ENCODE results near the gene SPRYD3.

SPRYD3 gene

GRCh38 chr12:53097564-53098353 is 18.6 kb upstream of the SPRYD3 start, which contains the start of gene IGFBP6 (continued):
- TF ChIP-seq ZNF600 (tag by site-specific recombination; IDR thresholded peaks at IDR 0.05) (peak; percentile 63), ZNF514 (tag by site-specific recombination; IDR thresholded peaks at IDR 0.05) (no peak), TCF7L2 (IDR thresholded peaks at IDR 0.05; ENCODE audit: borderline replicate concordance, low read depth, low read length) (no peak), ZBTB1 (tag by site-specific recombination; IDR thresholded peaks at IDR 0.05) (no peak), ZNF302 (tag by site-specific recombination; IDR thresholded peaks at IDR 0.05; ENCODE audit: low read depth) (no peak), ZNF747 (tag by site-specific recombination; IDR thresholded peaks at IDR 0.05) (no peak), GLI4 (tag by site-specific recombination; IDR thresholded peaks at IDR 0.05) (0 out of 2 replicates have a peak, but pooled peaks have one; percentile 37), ZNF157 (tag by site-specific recombination; IDR thresholded peaks at IDR 0.05) (no peak), MEIS1 (CRISPR knock-in tag; IDR thresholded peaks at IDR 0.05; ENCODE audit: borderline replicate concordance) (no peak), ZNF610 (tag by site-specific recombination; IDR thresholded peaks at IDR 0.05; ENCODE audit: borderline replicate concordance) (no peak), ZNF843 (tag by site-specific recombination; IDR thresholded peaks at IDR 0.05) (peak; percentile 61; the same call in 1 of the 2 replicates), FEZF1 (tag by site-specific recombination; IDR thresholded peaks at IDR 0.05) (peak; percentile 45; the same call in 1 of the 2 replicates), ZNF132 (tag by site-specific recombination; IDR thresholded peaks at IDR 0.05; ENCODE audit: borderline replicate concordance) (no peak), ZNF26 (tag by site-specific recombination; IDR thresholded peaks at IDR 0.05) (no peak), SCRT1 (tag by site-specific recombination; IDR thresholded peaks at IDR 0.05; ENCODE audit: borderline replicate concordance) (no peak), ZNF645 (tag by site-specific recombination; IDR thresholded peaks at IDR 0.05) (0 out of 2 replicates have a peak, but pooled peaks have one; percentile 35), ZEB2 (tag by site-specific recombination; IDR thresholded peaks at IDR 0.05) (peak; percentile 71; the same call in 1 of the 2 replicates), PATZ1 (tag by site-specific recombination; IDR thresholded peaks at IDR 0.05) (peak; percentile 93), SP3 (tag by site-specific recombination; IDR thresholded peaks at IDR 0.05) (peak; percentile 64), KLF1 (tag by site-specific recombination; IDR thresholded peaks at IDR 0.05) (peak; percentile 71), ZNF544 (tag by site-specific recombination; IDR thresholded peaks at IDR 0.05) (no peak), ZBTB21 (tag by site-specific recombination; IDR thresholded peaks at IDR 0.05) (no peak; the same call in 1 of the 2 replicates), ZNF449 (tag by site-specific recombination; IDR thresholded peaks at IDR 0.05) (no peak), BCL11A (tag by site-specific recombination; IDR thresholded peaks at IDR 0.05; ENCODE audit: low read depth) (0 out of 2 replicates have a peak, but pooled peaks have one; percentile 28), ZNF521 (tag by site-specific recombination; IDR thresholded peaks at IDR 0.05) (no peak), ZNF549 (tag by site-specific recombination; IDR thresholded peaks at IDR 0.05) (no peak), ZBTB48 (tag by site-specific recombination; IDR thresholded peaks at IDR 0.05) (peak; percentile 84), ZNF350 (tag by site-specific recombination; IDR thresholded peaks at IDR 0.05) (no peak), ZNF423 (tag by site-specific recombination; IDR thresholded peaks at IDR 0.05) (peak; percentile 70), ZNF837 (tag by site-specific recombination; IDR thresholded peaks at IDR 0.05) (0 out of 2 replicates have a peak, but pooled peaks have one; percentile 40), ATF2 (tag by site-specific recombination; IDR thresholded peaks at IDR 0.05; ENCODE audit: low read depth) (no peak), ZNF76 (tag by site-specific recombination; IDR thresholded peaks at IDR 0.05; ENCODE audit: borderline replicate concordance, low read depth) (peak; percentile 27; the same call in 1 of the 2 replicates), ZNF138 (tag by site-specific recombination; IDR thresholded peaks at IDR 0.05; ENCODE audit: borderline replicate concordance) (no peak)
